ENCODE measurements around the gene FHIT.

Gene FHIT

GRCh38 chr3:60304112-60304511 is 947.1 kb downstream of the FHIT start:
- no peak for DNase-seq

DNA sequence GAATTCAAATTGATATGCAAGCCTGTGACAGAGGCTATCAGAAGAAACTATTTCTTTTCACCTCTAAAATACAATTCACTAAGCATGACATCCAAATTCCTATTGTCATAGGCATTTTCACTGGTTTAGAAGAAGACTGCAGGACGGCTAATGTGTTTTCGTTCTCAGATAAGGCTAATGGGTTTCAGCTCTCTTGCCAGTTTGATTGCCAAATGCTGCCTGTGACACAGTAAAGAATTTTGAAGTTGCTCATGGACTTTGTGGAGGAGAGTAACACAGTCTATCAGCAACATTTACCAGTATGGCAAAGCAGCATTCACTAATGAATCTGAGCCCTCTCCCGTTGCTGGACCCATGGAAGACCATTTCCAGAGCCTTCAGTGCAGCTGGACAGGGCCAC is 948.1 kb downstream of the FHIT start:
- no peak for DNase-seq

DNA sequence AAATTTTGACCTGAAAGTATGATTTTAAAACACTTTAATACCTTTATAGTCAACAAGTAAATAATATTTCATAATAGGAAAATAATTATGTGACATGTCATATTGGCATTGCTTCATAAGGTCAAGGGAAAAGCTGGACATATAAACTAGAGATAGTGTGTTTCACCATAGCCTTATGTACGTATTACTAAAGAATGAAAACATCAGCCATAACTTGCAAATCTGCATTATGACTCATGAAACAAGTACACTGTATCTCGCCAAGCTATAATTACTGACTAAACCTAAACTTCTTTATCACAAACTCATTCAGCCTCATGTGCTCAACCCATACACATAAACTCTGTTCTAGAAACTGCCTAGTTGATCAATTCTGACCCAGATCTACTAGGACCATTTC is 950.1 kb downstream of the FHIT start:
- no peak for DNase-seq

DNA sequence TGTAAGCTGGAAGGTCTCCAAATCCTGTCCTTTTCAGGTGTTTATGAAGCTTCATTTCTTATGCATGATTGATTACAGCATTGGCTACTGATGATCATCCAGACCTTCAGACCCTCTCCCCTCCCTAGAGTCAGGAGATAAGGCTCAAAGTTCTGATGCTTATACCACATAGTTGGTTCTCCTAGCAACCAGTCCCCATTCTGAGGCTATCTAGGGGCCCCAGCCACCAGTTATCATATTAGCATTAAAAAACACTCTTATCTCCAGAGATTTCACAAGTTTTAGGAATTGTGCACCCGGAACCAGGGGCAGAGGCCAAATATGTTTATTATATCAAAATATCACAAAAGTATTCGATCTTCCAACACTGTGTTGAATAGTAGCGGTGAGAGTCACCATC is 953.1 kb downstream of the FHIT start:
- DNase-seq = no peak

DNA sequence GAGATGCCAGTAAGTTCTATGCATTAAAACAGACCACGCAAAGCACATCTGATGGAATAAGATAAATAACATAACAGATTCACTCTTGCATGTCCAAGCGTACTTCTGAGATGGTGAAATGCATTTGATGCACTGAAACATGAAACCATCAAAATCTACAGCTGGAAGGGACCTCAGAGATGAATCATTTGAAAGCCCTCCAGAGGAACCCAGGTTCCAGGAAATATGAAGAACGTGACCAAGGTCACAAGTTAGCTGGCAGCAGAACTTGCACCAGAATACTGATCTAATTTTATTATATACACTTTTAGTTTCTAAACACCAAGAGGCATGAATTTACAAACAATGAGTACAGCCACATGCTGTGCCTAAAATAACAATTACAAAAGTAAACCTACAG is 957.1 kb downstream of the FHIT start:
- peak; percentile 10 for DNase-seq

DNA sequence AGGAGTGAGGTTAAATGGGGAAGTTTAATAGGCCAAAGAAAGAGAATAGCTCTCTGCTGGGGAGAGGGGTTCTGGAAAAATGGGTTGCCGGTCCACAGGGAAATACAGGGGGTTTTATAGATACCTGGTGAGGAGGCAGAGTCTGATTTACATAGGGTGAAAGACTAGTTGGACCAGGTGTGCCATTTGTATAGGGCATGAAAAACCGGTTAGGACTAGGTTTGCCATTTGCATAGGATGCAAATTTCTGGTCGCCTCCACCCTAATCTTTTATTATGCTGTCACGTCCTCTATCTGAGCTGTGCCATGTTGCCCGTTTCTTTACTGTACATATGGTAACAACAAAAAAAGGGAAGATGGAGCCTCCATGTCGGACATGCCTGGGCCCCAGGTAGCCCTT is 960.1 kb downstream of the FHIT start:
- no peak for DNase-seq

DNA sequence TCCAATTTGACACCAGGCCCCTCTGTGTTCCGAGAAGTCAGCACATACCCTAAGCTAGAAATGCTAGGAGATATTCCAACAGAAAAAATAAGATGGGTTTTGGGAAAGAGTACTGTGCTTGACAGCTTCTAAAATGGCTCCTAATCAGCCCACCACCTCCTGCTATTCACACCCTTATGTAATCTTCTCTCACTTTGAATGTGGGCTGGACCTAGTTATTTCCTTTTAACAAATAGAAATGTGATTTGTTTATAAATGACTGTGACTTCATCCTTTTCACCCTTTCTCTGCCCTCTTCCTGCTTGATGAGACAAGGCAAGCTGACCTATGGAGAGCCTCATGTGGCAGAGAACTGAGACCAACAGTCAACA is 961.1 kb downstream of the FHIT start:
- no peak for DNase-seq

DNA sequence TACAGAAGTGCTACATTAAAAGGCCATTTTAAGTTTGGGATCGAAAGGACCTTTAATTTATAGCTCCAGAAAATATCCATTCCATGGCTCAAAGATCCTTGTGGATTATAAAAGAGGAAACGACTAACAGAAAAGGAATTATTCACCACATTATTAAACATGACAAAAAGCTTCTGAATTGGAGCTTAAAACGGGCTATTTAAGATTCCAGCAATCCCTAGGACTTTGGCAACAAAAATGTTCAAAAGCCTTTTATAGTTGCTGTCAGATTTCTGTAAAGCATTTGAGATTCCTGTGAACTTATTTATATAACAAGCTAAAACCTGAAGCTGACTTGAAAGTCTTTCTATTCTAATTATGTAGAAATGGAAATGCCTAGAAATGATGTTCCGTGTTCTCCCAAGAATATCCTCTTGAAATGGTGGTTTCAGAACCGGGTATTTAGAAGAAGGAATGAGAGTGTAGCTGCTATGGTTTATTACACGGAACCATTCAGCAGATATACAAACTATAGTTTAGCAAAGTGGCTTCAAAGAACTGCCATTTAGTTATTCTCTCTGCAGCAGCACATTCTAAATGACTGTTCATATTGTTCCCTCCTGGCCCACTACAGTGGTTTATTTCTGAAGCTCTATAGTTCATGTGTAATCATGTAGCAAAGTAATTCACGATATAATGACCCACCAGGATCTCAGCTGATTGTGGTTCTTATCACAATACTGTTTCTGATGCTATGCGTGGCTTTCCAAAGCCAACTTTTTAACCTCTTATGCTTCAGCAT is 961.7 kb downstream of the FHIT start:
- DNase-seq = no peak

- no peak for DNase-seq
Observed at GRCh38 chr3:60282866-60283265, 968.4 kb downstream of the FHIT start.

DNA sequence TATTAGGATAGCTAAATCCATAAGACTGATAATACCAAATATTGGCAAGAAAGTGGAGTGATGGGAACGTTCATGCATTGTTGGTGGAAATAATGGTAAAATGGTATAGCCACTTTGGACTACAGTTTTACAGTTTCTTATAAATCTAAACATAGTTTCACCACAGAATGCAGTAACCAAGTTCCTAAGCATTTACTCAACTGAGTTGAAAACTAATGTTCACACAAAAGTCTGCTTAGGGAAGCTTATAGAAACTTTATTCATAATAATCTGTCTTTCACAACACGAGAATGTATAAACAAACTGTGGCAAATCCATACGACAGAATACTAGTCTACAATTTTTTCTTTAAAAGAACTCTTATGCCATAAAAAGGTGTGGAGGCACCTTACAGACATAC is 969.3 kb downstream of the FHIT start:
- no peak for DNase-seq

DNA sequence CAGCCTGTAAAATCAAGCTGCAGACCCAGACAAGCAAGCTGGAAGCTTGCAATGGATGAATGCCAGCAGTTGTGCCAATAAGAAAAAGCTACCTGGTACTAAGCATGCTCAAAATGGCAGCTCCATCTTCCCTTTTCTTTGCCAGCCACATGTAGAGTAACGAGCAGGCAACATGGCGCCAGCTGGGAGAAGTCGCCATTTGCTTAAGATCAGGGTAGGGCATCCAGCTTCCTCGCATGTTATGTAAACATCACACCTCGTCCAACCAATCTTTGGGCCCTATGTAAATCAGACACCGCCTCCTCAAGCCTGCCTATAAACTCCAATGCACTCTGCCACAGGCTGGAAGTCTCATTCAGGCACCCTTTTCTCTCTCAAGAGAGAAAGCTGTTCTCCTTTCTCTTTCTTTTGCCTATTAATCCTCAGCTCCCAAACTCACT is 973.9 kb downstream of the FHIT start:
- DNase-seq = no peak

DNA sequence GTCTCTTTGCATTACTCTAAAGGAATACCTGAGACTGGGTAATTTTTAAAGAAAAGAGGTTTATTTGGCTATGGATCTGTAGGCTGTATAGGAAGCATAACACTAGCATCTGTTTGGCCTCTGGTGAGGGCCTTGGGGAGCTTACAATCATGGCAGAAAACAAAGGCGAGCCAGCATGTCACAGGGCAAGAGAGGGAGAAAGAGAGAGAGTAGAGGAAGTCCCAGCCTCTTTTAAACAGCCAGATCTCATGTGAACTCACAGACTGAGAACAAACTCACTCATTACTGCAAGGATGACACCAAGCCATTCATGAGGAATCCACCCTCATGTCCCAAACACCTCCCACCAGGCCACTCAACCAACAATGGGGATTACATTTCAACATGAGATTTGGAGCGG is 974.6 kb downstream of the FHIT start:
- DNase-seq = no peak

DNA sequence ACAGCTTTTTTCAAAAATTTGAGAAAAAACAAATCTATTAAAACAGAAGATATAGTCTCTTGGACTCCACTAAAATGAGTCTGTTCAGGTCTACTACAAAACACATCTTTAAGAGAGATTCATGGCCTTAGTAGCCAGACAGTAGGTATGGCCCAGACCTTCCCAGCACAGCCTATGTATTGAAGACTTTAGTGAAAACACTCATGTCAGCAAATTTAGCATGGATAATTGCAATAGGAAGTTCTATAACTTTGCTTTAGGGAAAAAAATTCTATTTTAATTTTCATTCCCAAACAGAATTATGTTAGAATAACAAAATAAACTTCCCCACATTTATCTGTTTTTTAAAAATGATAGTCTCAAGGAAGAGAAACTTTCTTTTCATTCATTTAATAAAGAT is 976.6 kb downstream of the FHIT start:
- no peak for DNase-seq

- no peak for DNase-seq
Observed at GRCh38 chr3:60274098-60274497, 977.2 kb downstream of the FHIT start.

DNA sequence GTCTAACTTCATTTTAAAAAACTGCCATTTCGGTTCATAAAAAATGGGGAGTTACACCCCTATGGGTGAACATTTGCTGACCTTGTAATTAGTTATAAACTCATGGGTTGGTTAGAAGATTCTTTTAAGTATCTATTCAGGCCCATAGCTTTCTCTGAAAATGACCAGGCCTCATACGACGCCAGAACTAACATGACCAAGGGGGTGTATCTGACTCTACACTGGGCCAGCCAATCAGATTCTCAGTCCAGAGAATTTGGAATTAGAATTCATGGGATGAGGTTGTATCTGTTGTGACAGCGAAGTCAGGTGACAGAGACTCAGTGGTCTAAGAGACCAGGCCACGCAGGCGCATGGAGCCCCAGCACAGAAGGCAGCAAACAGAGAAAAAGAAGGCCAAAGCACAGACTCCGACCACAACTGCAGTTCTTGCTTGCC is 981.4 kb downstream of the FHIT start:
- DNase-seq = no peak

- DNase-seq = no peak
Observed at GRCh38 chr3:60269377-60269776, 981.9 kb downstream of the FHIT start.

DNA sequence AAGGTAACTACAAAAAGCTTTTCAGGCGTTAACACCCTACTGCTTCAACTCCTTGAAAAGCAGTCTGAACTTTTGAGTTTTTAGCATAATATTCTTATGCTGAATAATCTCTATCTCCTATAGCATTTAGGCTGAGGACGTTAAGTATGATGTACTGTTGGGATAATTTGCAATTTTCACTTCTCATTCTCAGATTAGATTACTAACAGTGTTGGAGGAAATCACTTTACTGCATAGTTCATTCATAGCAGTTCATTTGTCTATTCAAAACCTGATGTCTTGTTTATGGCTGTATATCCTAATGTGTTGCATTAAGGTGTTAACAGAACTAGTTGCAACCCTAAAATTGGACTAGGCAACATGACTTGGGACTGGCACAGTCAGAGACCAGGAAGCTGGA is 983.1 kb downstream of the FHIT start:
- no peak for DNase-seq

- no peak for DNase-seq
Observed at GRCh38 chr3:60266444-60266843, 984.8 kb downstream of the FHIT start.

DNA sequence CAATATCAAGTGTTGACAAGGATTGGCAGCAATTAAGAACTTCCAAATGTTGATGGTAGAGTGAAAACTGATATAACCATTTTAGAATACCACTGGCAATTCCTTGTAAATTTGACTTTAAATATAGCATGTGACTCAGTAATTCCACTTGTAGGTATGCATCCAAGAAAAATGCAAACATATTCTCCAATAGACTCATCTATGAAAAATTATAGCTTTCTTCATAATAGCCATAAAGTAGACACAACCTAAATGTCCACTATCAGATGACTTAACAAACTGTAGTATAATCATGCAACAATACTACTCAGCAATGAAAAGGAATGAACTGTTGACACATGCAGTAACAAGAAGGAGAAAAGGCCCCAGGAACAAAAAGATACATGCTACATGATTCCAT is 988.1 kb downstream of the FHIT start:
- no peak for DNase-seq

DNA sequence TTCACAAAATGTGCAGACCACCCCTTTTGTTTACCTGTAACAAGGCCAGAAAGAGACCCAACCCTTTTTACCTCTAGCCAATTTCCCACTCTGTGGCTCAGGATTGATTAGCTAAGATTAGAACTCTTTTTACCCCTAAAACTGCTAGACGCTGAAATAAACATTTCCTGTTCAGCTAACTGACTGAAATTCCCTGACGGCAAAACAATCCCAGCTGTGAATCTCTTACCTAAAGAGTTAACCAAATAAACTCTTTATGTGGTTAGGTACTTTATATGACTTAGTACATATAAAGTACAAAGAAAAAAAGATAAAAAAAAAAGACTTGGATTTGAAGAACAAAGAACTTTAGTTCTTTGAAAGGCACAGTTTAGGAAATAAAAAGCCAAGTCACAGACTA is 988.7 kb downstream of the FHIT start:
- no peak for DNase-seq

DNA sequence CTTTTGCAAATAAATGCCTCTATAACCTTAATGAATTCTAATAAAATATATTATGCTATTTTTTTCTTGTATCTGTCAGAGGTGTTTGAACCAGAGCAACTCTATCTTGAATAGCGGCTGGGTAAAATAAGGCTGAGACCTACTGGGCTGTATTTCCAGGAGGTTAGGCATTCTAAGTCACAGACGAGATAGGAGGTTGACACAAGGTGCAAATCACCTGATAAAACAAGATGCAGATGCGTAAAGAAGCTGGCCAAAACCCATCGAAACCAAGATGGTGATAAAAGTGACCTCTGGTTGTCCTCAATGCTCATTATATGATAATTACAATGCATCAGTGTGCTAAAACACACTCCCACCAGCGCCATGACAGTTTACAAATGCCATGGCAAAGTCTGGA is 990.7 kb downstream of the FHIT start:
- DNase-seq = no peak

- DNase-seq = no peak
Observed at GRCh38 chr3:60250810-60251209, 1000.4 kb downstream of the FHIT start.

DNA sequence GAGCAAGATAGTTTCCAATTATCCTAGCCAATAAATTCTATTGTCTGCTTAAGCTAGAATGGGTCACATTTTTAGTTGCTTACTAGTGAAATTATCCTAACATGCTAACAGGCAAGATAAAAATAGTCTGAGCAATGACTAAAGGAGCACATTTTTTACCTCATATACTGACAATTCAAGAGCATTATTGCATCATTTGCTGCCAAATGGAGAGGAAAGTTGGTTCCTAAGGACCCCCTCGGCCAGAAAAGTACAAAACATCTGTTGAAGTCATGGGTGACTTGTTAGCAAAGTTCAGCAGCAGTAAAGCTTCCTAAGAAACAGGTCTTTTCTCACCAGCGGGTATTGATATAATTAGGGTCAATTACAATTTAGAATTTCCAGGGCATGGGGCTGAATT is 1001.0 kb downstream of the FHIT start:
- DNase-seq = no peak

- no peak for DNase-seq
Observed at GRCh38 chr3:60246361-60246760, 1004.9 kb downstream of the FHIT start.

GRCh38 chr3:60243456-60243855 is 1007.8 kb downstream of the FHIT start:
- no peak for DNase-seq

All from NCI-H187 treated with DMSO at 0.1 percent for 48 hours (cell line).